DMS79 treated with DMSO at 0.1 percent for 48 hours (cell line): ENCODE results near the gene AIG1.
"Not testable (repeated sequence)": the region's sequence is repeated elsewhere in the genome, so short reads cannot be mapped to it uniquely, and the experiment has no call there.

ENCODE experiments used
- DNase-seq: peaks from one replicate; lab custom pipeline; 2025; lab: John Stamatoyannopoulos, UW

AIG1 gene

DNA sequence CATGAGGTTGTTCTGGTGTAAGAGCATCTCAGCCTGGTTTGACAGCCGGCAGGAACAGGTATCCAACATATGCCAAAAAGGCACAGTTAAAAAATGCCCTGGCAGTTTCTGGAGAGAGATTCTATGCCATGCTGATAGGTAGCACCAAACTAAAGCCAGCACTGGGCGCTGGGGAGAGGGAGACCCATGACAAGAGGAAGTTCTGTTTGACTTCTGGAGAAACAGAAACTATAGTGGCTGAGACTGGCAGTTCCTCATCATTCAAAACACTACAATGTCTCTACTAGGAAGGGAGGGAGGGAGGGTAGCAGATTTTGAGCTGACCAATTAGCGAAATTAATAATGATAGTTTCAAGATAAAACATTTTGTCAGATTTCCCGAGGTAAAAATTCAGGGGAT is 215.7 kb downstream of the AIG1 start:
- DNase-seq, result no peak

DNA sequence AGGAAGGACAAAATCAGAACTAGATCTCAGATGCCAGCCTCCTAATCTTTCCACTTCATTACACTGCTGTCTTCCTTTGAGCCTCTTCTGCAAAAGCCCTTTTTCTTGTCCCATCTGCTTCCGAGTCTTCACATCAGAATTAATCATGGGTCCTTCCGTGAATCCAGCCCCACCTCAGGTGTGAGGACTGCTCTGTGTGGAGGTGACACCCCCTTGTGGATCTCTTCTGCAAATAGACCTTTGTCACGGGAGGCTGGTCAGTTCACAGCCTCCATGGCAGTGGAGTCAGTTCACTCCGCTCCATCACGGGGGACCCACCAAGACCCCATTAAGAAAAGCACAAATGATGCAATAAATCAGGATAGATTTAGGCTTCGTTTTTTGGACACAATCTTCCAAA is 218.7 kb downstream of the AIG1 start:
- no peak for DNase-seq

DNA sequence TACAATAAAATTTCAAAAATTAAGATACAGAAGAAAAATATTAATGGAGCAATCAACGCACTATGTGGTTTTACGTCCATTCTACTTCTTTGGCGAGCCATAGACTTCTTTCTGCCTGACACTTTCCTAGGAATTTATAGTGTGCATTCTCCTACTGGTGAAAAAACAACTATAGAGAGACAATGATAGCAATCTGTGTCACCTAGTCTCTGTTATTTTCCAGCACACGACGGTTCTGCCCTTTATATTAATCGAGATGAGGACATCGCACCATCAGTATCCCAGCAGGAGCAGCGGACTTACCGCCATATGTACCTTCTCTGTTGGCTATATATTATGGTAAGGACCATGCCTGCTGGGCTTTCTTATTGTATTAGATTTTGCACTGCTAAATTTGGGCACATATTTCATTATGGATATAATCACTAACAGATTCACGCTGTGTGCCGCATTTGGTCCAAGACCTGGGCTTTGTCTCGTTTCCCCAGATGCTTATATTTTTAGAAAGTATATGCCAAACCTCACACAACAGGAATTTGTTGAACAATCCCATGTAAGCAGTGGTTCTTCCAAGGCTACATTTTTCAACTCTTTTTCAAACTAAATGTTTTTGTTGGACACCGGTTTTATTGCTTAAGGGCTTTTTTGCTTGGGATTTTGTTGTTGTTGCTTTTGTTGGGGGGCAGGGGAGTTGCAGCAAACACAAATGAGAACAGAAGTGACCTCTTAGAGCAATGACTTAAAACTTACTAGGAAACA is 223.4 kb downstream of the AIG1 start:
- DNase-seq, result no peak

DNA sequence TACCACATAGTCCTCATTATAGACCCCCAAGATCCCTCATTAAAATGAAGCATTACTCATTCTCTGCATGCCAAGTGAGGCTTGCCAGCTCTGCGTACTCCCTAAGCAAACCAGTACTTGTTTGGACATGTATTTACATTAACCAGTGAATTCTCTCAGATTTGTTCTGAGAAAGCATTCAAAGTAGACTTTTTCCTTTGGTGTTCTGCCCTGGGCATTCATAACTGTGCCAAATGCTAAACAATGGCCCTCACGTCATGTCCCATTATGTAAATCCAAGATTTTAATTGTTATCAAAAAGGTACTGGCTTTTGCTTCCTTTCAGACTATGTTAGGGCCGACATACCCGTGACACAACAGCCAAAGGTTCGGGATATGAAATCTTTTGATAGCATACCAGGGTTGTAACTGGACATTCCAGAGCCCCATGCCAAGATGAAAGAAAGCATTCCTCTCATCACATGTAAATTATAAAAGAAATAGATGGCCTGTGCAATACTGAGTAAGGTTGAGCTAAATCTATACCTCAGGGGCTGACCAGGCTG is 225.6 kb downstream of the AIG1 start:
- no peak for DNase-seq

DNA sequence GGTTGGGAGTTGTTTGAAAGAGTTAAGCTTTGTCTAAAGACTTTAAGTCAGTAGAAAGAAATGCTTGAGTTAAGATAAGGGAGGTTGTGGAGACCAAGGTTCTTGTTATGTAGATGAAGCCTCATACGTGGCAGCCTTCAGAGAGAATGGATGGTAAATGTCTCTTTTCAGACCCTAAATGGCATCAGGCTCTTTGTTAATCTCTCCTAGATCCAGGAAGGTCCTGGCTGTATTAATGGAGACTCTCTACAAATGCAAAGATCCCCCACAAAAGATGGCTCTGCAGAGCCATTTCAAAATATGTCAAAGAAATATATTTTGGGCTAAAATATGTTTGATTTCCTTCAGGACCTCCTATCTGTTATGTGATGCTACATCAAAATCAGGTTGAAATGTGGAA is 228.2 kb downstream of the AIG1 start:
- DNase-seq, result no peak

DNA sequence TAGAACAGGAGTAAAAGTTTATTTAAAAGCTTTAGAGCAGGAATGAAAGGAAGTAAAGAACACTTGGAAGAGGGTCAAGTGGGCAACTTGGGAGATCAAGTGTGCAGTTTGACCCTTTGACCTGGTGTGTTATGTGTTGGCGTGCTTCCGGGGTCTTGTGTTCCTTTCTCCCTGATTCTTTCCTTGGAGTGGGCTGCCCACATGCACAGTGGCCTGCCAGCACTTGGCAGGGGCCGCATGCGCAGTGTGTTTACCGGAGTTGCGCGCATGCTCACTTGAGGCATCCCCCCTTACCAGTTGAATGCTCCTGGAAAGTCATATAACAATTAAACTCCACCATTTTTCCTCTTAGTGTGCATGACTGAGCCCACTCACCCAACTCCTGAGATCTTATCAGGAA is 229.5 kb downstream of the AIG1 start:
- no peak for DNase-seq

DNA sequence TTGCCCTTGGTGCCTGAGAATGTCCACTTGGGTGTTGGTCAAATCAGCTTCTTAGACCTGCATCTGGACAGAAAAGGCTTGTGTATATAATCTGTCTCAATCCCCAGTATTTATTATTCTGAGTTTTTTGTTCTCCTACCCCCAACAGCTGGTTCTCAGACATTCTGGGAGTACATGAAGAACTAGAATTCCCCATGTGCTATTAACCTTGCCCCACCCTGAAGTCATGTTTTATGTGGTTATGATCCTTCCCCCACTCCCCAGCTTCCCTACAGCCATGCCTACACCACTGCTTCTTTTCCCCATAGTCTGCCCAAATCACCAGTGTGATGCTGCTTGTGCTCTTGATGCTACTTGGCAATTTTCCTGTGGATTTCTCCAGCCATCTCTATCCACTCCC is 232.8 kb downstream of the AIG1 start:
- no peak for DNase-seq

DNA sequence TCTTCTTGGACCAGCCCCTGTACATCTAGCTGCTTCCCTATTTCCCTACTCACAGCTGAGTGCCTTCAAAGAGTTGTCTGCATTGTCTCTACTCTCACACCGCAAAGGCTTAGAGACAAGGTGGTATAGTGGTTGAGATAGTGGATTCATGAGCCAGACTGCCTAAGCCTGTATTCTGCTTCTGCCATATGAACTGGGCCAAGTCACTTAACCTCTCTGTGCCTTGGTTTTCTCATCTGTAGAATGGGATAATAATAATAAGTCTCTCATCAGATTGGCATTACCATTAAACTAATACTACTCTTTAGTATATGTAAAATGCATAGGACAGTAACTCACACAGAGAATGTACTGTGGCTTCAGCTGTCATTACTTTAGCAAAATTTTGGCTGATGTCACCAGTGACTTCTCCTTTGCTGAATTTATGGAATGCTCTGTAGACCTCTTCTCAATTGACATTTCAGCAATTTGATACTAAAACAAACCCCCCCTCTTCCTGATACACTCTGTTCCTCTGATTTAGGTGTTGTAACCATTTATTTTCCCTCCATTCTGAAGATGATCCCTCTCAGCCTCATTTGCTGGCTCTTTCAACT is 233.7 kb downstream of the AIG1 start:
- no peak for DNase-seq

DNA sequence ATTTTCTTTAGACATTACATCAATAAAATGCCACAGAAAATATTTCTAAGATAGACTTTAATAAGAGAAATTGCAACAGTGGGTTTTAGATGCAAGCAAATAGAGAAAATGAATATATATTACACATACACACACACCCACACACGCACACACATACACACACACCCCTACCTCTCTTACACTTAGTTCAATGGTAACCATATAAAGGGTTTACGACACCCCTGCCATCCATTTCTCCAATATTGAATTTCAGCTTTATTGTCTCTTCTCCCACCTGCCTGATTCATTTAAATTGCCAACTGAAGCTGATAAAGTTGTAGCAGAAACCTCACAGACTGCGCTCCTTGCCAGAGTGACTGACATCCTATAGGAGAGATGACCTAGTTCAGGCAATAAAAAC is 235.2 kb downstream of the AIG1 start:
- DNase-seq, result no peak

DNA sequence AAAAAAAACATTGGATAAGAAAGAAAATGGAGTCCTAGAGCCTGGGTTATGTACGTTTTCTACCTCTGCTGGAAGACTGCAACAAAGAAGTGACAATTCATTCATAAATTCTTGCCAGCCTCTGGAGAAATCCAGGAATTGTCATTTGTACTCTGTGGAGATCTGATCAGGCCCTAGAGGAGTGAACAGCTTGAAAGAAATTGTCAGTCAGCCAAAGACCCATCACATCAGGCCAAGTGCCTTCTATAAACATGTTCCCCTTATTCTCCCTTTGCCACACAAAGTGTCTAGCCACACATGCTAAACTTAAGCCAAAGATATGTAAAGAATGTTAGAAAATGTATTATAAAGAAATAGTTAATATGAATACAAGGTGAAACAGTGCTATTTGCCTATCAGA is 237.4 kb downstream of the AIG1 start:
- DNase-seq, result no peak

DNA sequence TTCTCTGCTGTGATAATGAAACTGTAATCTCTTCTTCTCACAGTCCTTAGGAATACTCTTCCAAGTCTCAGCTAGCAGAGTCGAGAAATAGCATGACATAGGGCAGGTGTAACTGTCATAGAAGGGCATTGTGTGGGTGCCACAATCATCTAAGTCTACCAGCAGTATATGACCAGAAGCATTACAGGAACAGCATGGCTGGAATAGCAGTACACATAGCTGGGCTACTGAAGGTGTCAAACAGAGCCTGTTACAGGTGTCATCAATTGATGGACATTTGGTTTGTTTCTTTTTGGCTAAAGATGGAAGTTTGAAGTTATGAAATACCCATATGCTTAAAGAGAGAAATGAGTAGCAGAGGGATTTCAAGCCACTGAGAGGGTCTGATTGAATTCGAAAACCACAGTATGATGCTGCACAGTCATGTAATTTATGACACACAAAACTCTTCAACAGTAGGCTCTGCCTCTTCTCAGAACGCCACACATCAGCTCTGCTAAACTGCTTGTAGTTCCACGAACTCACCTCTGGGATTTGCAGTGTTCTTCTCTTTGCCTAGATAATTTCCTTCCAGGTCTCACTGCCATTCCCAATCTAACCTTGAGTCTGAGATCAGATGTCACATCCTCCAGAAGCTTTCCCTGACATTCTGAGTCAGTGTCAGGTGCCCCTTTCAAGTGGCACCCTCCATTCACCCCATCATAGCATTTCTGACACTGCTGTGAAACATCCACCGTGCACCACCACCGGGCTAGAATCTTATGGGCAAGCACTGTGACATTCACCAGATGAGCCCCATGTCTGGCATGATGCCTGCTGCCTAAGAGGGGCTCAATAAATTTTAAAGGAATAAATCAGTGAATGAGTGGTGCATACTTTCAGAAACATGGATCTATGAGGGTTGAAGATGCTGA is 238.8 kb downstream of the AIG1 start:
- no peak for DNase-seq

DNA sequence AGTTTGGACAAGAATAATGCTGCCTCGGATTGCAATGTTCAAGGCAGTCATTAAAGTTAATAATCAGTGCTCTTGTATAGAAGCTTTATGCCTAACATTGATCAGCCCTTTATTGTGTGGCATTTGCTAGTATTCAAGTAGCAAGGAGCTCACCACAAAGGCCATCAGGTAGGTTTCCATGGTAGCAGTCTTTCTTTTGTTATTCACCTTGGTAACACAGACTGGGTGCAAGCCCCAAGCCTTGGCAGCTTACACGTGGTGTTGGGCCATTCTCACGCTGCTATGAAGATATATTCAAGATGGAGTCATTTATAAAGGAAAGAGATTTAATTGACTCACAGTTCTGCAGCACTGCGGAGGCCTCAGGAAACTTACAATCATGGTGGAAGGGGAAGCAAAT is 240.5 kb downstream of the AIG1 start:
- no peak for DNase-seq

DNA sequence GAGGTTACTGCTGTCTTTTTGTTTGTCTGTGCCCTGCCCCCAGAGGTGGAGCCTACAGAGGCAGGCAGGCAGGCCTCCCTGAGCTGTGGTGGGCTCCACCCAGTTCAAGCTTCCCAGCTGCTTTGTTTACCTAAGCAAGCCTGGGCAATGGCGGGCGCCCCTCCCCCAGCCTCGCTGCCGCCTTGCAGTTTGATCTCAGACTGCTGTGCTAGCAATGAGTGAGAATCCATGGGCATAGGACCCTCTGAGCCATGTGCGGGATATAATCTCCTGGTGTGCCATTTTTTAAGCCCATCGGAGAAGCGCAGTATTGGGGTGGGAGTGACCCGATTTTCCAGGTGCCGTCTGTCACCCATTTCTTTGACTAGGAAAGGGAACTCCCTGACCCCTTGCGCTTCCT is 247.1 kb downstream of the AIG1 start:
- not testable (repeated sequence) for DNase-seq

DNA sequence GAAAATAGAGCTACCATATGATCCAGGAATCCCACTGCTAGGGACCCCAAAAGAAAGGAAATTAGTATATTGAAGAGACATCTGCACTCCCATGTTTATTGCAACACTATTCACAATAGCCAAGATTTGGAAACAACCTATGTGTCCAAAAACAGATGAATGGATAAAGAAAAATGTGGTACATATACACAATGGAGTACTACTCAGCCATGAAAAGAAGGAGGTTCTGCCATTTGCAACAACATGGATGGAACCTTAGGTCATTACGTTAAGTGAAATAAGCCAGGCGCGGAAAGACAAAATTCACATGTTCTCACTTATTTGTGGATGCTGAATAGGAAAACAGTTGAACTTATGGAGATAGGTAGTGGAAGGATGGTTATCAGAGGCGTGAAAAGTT is 252.5 kb downstream of the AIG1 start:
- no peak for DNase-seq

DNA sequence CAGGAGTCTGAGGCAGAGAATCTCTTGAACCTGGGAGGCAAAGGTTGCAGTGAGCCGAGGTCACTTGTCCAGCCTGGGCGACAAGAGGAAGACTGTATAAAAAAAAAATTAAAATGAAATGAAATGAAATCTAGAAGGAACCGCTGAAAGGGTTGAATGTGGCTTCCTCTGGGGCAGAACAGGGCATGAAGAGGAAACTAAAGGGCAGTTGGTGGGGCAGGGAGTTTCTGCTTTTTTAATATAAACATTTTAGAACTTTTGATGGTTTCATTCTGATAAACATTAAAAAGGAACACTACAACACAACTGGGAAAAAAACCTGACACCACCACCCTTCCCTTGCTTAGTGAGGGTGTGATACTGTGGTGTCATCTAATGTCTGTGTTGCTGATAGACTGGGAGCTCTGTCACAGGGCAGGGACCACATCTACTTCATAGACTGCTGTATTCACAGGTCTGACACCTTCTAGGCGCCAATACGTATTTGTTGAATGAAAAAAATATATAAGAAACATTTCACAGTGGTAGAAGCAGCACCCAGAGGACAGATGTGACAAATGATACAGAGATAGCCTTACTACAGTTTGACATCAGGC is 260.9 kb downstream of the AIG1 start:
- no peak for DNase-seq

DNA sequence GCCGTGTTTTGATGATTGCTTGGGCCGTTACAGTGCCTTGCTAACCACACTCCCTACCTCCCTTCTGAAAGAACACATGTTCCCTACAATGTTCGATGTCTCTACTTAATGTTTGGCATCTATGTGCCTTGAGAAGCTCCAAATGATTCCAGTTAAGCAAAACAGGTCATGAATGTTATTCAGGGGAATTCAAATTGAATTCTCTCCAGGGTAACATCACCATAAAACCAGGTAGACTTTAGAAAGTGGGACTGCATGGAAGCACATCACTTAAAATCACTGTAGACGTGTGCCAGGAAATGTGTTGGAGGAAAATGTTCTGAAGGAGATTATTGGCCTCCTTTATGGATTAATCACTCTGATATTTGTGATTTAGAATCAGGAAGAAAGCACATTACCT is 261.7 kb downstream of the AIG1 start:
- no peak for DNase-seq

DNA sequence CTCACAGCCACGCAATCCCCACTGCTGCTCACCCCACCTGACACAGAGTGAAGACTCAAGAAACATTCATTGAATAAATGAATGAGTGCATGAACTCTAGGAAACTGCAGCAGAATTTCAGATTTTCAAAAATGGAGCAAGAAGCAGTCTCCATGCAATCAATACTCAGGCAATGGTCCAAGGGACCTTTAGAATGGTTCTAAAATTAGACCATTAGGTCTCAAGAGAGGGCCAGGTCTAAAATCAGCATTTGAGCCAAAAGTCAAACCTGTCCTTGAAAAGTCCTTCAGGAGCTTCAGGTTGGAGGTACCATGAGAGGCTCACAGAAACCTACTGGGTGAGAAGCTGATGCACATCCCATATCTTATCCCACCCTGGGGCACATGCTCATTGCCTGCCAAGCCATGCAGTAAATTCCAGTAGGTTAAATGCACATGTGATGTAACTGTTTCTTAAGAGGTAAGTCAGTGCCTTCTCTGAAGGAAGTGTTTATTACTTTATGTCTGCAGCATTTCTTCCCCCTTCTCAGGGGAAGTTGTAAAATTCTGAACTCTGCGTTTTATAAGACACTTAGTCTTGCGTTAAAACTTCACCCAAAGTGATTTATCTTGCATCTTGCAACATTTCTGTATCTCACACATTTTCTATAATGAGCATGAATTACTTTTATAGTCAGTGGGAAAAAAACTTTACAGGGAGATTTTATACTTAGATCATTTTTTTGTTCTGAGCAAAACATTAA is 263.2 kb downstream of the AIG1 start:
- no peak for DNase-seq

DNA sequence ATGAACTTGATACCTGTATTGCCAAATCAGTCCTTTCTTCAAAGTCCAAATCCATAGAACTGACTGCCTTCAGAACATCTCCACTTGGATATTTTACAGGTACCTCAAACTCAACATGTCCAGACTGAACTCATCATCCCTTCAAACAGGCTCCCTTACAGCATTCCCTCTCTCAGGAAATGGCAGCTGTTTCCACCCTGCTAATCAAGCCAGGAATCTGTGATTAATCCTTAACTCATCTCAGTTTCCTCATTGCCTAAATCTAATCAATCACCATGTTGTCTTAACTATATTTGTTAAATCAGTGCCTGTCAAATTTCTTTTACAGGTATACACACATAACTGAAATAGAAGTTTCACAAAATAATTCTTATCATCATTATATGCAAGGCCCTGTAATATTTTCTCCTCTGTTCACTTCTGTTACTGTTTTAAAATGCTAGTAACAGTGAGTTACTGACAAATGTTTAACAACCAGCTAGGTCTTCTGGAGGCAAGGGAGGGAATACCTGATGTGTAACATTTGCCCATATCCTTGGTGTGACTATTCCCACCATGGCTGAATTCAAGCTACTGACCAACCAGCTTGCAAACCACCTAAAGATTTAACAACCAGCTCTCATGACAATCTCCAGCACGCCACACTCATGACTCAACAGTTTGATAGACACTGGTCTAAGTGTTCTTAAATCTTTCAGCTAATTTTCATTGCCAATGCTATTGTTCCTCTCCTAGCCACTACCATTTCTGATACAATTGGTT is 264.9 kb downstream of the AIG1 start:
- DNase-seq, result no peak

DNA sequence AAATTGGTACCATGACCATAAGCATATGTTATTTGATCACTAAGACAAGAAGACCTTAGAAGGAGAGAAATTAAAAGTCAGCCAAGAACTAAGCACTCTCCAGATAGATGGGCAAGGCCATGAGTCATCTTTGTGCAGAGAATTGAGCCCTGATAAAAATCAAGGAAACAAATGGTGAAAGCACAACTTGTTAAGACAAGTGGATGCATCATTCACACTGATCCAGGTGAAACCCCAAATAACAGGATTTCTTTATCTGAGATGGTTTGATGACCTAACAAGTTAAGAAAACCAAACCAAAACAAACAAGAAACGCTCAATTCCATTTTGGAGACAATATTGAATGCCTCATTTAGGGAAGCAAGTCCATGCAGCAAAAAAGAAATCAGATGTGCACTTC is 268.2 kb downstream of the AIG1 start:
- DNase-seq, result peak; percentile 6

DNA sequence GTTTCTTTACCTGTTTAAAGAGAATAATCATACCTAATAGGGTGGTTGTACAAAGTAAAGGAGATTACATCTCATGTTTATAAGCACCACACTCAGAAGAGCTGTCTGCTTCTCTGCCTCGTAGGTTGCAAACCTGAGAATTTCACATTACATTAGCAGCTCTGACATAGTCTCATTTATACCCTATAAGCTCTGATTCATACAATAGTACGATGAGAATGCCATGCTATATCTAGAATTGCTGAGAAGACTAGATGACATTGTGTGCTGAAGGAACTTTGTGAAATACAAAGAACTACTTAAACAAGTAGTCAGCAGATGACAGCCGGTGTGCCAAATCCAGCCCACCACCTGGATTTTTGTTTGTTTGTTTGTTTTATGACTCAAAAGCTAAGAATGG is 268.6 kb downstream of the AIG1 start:
- DNase-seq, result no peak

DNA sequence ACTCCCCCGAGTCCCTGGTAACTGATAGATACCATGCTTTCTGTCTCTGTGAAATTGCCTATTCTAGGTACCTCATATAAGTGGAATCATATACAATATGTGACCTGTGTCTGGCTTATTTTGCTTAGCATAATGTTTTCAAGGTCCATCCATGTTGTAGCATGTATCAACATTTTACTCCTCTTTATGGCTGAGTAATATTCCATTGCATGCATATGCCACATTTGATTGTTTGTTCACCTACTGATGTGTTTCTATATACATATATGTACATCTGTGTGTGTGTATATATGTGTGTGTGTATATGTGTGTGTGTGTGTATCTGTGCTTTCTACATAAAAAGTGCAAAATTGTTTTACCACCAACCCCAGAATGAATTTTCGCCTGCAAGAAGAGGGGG is 270.7 kb downstream of the AIG1 start:
- DNase-seq, result no peak
